Smooth muscle cell (in vitro differentiated cells): ENCODE data around the gene CCT7. TPM values are rescaled to one million over a fixed set of nuclear protein-coding genes. Genes with fewer than 3 reads are reported as not detected.

Experiments
- DNase-seq: peaks from one replicate; lab custom pipeline; 2025; ENCODE audit not compliant: unreplicated experiment; lab: John Stamatoyannopoulos, UW
- H2AFZ ChIP-seq: fragments of 200-600 bp; sonication (generic); 2 replicates; pipeline ENCODE4 v1.6.0; 2016; ENCODE audit warnings: antibody characterized with exemption, low read depth, mild to moderate bottlenecking
- H3F3A ChIP-seq: fragments of 200-600 bp; sonication (generic); 2 replicates; pipeline ENCODE4 v1.6.0; 2017; ENCODE audit warnings: antibody characterized with exemption, low read depth
- H3K27ac ChIP-seq: fragments of 200-600 bp; sonication (generic); 2 replicates; pipeline ENCODE4 v1.5.1; 2016; ENCODE audit warnings: low read depth, mild to moderate bottlenecking
- H3K27me3 ChIP-seq: fragments of 200-600 bp; sonication (generic); 2 replicates; pipeline ENCODE4 v1.6.1; 2016; ENCODE audit warnings: low read depth, mild to moderate bottlenecking
- H3K36me3 ChIP-seq: fragments of 200-600 bp; sonication (generic); 2 replicates; pipeline ENCODE4 v1.5.1; 2016; ENCODE audit warnings: low read depth
- H3K4me1 ChIP-seq: fragments of 200-600 bp; sonication (generic); 2 replicates; pipeline ENCODE4 v1.5.1; 2016; ENCODE audit warnings: low read depth
- H3K4me2 ChIP-seq: fragments of 200-600 bp; sonication (generic); 2 replicates; pipeline ENCODE4 v1.6.0; 2016; ENCODE audit warnings: mild to moderate bottlenecking
- H3K4me3 ChIP-seq: fragments of 200-600 bp; sonication (generic); 2 replicates; pipeline ENCODE4 v1.5.1; 2016; ENCODE audit warnings: mild to moderate bottlenecking
- H3K79me2 ChIP-seq: fragments of 200-600 bp; sonication (generic); 2 replicates; pipeline ENCODE4 v1.6.0; 2016; ENCODE audit warnings: low read depth, mild to moderate bottlenecking
- H3K9ac ChIP-seq: fragments of 200-600 bp; sonication (generic); 2 replicates; pipeline ENCODE4 v1.6.0; 2016; ENCODE audit warnings: low read depth
- H3K9me3 ChIP-seq: fragments of 200-600 bp; sonication (generic); replicated peaks from 2 replicates; pipeline ENCODE4 v1.5.1; 2016; ENCODE audit warnings: low read depth
- H4K20me1 ChIP-seq: fragments of 200-600 bp; sonication (generic); 2 replicates; pipeline ENCODE4 v1.6.0; 2016; ENCODE audit warnings: low read depth
- WGBS: methylation state at CpG from one replicate; pipeline ENCODE4 v1.1.7; 2016; ENCODE audit warnings: low lambda C conversion rate; 5-methylcytosine and 5-hydroxymethylcytosine counted together
- polyA plus RNA-seq: library from polyadenylated mRNA; unstranded; fragments of >200 nt; fragmentation: Nextera tagmentation; extraction: Ambion mirVana; gene quantifications from 2 replicates; pipeline ENCODE4 v1.2.1, GENCODE V29; 2016
- total RNA-seq: library from RNA; depleted of rRNA; stranded (reverse); fragments of >200 nt; gene quantifications from 2 replicates; pipeline ENCODE4 v1.2.3, GENCODE V29; 2014
- TF ChIP-seq, protein P1 (sequence below): fragments of 200-600 bp; sonication (generic); IDR thresholded peaks from 2 replicates; pipeline ENCODE4 v1.5.1; 2017; ENCODE audit warnings: borderline replicate concordance, mild to moderate bottlenecking, antibody characterized with exemption; ENCODE audit not compliant: insufficient read depth, poor library complexity, severe bottlenecking

CCT7 gene
- total and polyA plus RNA-seq, 2 experiments from 2014 or later, result 197 to 212 TPM

DNA sequence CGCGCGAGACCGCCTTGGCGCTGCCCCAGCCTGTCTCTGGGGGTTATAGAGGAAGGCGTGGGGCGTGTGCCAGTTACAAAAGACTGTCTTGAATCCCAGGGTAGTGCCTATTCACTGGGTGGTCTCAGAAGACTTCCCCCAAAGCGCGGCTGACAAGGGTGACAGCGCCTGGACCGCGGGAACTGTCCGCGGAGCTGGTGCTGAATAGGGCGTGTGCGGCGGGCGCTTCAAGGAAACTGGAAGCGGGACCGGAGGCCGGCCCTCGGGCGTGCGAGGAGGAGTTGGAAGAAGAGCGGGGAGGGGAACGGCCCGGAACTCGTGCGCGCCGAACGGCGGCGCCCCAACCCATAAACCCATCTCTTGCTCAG, 57.0 kb downstream of the CCT7 start:
- no peaks in the 10 kb centered on the region for H3K4me1 ChIP-seq
- H3K36me3 ChIP-seq, result no peaks in the 10 kb centered on the region
- no peaks in the 10 kb centered on the region for H4K20me1 ChIP-seq
- H3K27ac ChIP-seq, result no peak overlapping the region
- no peaks in the 10 kb centered on the region for H3K79me2 ChIP-seq
- 8% methylated on average over 34 of the region's 34 CpGs for WGBS
- H3K9me3 ChIP-seq, result no peaks in the 10 kb centered on the region
- H3K4me2 ChIP-seq, result peak overlapping the region; percentile 79
- DNase-seq, result peak; percentile 36
- H3K9ac ChIP-seq, result no peak overlapping the region
- H2AFZ ChIP-seq, result no peak overlapping the region
- no peaks in the 10 kb centered on the region for H3F3A ChIP-seq
- peak overlapping the region; percentile 24 for H3K4me3 ChIP-seq
- peaks cover 100% of the 10 kb centered on the region for H3K27me3 ChIP-seq
- TF ChIP-seq, protein P1, sequence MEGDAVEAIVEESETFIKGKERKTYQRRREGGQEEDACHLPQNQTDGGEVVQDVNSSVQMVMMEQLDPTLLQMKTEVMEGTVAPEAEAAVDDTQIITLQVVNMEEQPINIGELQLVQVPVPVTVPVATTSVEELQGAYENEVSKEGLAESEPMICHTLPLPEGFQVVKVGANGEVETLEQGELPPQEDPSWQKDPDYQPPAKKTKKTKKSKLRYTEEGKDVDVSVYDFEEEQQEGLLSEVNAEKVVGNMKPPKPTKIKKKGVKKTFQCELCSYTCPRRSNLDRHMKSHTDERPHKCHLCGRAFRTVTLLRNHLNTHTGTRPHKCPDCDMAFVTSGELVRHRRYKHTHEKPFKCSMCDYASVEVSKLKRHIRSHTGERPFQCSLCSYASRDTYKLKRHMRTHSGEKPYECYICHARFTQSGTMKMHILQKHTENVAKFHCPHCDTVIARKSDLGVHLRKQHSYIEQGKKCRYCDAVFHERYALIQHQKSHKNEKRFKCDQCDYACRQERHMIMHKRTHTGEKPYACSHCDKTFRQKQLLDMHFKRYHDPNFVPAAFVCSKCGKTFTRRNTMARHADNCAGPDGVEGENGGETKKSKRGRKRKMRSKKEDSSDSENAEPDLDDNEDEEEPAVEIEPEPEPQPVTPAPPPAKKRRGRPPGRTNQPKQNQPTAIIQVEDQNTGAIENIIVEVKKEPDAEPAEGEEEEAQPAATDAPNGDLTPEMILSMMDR, result no peak

DNA sequence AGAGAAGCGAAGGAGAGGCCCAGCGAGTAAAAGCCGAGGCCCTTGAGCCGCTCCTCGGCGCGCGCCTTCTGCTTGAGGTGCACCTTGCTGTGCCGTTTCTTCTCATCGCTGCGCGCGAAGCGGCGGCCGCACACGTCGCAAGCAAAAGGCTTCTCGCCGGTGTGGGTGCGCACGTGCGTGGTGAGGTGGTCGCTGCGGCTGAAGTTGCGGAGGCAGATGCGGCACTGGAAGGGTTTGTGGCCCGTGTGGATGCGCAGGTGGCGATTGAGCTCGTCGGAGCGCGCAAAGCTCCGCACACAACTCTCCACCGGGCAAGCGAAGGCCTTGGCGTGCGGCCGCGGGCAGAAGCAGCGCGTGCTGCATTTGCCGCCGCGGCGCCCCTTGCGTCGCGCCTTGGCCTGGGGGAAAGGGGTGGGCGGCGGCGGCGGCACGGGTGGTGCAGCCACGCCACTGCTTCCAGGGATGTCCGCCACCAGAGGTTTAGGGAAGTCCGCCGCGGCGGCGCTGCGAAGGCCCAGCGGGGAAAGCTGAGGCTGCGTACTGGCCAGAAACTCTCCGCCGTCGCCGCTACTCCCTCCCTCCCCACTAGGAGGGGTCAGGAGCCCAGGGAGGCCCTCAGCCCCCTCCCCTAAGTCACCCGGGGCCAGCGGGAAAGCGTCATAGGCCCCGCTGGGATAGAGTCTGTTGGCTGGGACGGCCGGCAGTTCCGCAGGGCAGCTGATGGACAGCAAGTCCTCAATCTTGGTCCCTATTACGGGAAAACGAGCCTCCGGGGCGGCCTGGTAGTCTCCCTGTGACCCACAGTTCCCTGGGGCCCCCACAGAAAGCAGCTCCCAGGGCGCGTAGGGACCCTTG, 57.6 kb downstream of the CCT7 start:
- Histone ChIP-seq H3K27me3 (peaks cover 100% of the 10 kb centered on the region), H2AFZ (no peak overlapping the region), H3K9me3 (no peaks in the 10 kb centered on the region), H3K36me3 (no peaks in the 10 kb centered on the region), H3K9ac (no peak overlapping the region), H4K20me1 (no peaks in the 10 kb centered on the region), H3K4me1 (no peaks in the 10 kb centered on the region), H3F3A (no peaks in the 10 kb centered on the region), H3K4me2 (peak overlapping the region; percentile 79), H3K79me2 (no peaks in the 10 kb centered on the region), H3K4me3 (peak overlapping the region; percentile 24), H3K27ac (no peak overlapping the region)
- no peak for DNase-seq
- 4% methylated on average over 71 of the region's 82 CpGs for WGBS
- TF ChIP-seq, protein P1, result no peak

DNA sequence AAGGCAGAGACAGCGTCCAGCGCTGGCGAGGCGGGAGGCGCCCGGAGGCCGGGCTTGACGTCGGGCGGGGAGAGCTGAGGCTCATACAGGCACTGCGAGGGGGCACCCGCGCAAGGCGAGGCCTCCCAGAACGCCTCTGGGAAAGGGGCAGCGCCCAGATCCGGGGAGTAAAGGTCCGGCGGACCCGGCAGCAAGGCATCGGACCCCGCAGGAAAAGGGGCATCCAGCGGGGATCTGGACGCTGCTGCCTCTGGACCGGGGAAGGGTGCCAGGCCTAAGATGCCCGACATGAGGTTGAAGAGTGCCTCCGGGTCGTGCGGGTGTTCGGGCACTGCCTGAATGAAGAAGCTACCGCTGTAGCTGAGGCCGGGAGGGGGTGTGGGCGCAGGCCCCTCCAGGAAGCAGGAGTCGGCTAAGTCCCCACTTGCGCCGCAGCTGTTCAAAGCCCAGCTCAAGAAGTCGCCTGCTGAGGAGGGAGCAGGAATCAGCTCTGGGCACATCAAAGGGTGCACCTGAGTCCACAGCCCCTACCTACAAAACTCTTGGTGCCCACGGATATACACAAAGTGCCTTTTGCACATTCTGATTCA, 58.3 kb downstream of the CCT7 start:
- DNase-seq, result no peak
- Histone ChIP-seq H2AFZ (no peak overlapping the region), H3K27ac (no peak overlapping the region), H3K79me2 (no peaks in the 10 kb centered on the region), H3K27me3 (peaks cover 100% of the 10 kb centered on the region), H3K4me2 (no peak overlapping the region), H3K36me3 (no peaks in the 10 kb centered on the region), H3K9me3 (no peaks in the 10 kb centered on the region), H3F3A (no peaks in the 10 kb centered on the region), H4K20me1 (no peaks in the 10 kb centered on the region), H3K4me3 (no peak overlapping the region), H3K4me1 (no peaks in the 10 kb centered on the region), H3K9ac (no peak overlapping the region)
- WGBS, result 11% methylated on average over 37 of the region's 38 CpGs
- TF ChIP-seq, protein P1, result no peak
